PFSK-1 (cell line): ENCODE measurements around the gene RPS6KC1.

Experiments
- FOXP2 ChIP-seq: optimal IDR thresholded peaks from 2 replicates; pipeline ENCODE3; 2011; ENCODE audit warnings: borderline replicate concordance, control low read depth, inconsistent platforms; ENCODE audit not compliant: insufficient read depth; ENCODE audit errors: extremely low read length, extremely low read depth
- POLR2AphosphoS5 ChIP-seq: IDR thresholded peaks from 2 replicates; pipeline ENCODE4 v1.6.1; 2012; ENCODE audit warnings: low read depth, mild to moderate bottlenecking, control low read depth, low read length, moderate library complexity
- SIN3A ChIP-seq: IDR thresholded peaks from 2 replicates; pipeline ENCODE4 v1.6.1; 2012; ENCODE audit warnings: mild to moderate bottlenecking, low read length, moderate library complexity, borderline replicate concordance; ENCODE audit not compliant: insufficient read depth
- TAF1 ChIP-seq: IDR thresholded peaks from 2 replicates; pipeline ENCODE4 v1.6.1; 2012; ENCODE audit warnings: low read length, control low read depth, borderline replicate concordance; ENCODE audit not compliant: insufficient read depth
- TF ChIP-seq, protein P1 (sequence below), 2 experiments: IDR thresholded peaks; 2 replicates each; pipeline versions ENCODE4 v1.6.1 to v1.8.0; 2011 to 2012; ENCODE audit warnings: low read depth in 2 of 2, low read length in 2 of 2, control low read depth in 1 of 2, inconsistent platforms in 1 of 2, mild to moderate bottlenecking in 1 of 2, moderate library complexity in 1 of 2; ENCODE audit not compliant: insufficient read depth in 1 of 2

The RPS6KC1 gene

GRCh38 chr1:213154056-213154685, 103.1 kb downstream of the RPS6KC1 start:
- no peak for TF ChIP-seq FOXP2
- TF ChIP-seq, protein P1, sequence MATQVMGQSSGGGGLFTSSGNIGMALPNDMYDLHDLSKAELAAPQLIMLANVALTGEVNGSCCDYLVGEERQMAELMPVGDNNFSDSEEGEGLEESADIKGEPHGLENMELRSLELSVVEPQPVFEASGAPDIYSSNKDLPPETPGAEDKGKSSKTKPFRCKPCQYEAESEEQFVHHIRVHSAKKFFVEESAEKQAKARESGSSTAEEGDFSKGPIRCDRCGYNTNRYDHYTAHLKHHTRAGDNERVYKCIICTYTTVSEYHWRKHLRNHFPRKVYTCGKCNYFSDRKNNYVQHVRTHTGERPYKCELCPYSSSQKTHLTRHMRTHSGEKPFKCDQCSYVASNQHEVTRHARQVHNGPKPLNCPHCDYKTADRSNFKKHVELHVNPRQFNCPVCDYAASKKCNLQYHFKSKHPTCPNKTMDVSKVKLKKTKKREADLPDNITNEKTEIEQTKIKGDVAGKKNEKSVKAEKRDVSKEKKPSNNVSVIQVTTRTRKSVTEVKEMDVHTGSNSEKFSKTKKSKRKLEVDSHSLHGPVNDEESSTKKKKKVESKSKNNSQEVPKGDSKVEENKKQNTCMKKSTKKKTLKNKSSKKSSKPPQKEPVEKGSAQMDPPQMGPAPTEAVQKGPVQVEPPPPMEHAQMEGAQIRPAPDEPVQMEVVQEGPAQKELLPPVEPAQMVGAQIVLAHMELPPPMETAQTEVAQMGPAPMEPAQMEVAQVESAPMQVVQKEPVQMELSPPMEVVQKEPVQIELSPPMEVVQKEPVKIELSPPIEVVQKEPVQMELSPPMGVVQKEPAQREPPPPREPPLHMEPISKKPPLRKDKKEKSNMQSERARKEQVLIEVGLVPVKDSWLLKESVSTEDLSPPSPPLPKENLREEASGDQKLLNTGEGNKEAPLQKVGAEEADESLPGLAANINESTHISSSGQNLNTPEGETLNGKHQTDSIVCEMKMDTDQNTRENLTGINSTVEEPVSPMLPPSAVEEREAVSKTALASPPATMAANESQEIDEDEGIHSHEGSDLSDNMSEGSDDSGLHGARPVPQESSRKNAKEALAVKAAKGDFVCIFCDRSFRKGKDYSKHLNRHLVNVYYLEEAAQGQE (IDR thresholded peaks at IDR 0.05; ENCODE audit: insufficient read depth in 1 of 2, low read depth in 2 of 2, low read length in 2 of 2), result no peak
- TF ChIP-seq POLR2AphosphoS5, result no peak
- no peak for TF ChIP-seq TAF1
- TF ChIP-seq SIN3A, result no peak

DNA sequence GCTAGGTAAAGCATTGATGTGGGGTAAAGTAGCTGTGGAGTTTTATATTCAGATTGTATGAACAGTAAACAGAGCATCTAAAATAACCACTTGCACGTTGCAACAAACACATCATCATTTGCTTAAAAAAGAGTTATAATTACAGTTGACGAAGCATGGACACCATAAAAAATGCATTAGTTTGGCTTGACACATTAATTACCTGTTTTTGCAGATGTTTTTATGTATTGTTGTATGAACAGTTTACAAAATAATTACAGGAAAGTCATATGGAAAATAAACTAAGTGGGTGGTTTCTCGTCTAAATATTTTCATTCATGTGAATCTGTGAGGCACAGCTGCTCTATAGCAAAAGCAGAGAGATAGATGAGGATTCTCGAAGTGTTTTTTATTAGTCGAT, 108.3 kb downstream of the RPS6KC1 start:
- TF ChIP-seq TAF1 (no peak), FOXP2 (no peak), POLR2AphosphoS5 (no peak), SIN3A (no peak)
- TF ChIP-seq, protein P1 (IDR thresholded peaks at IDR 0.05; ENCODE audit: insufficient read depth in 1 of 2, low read depth in 2 of 2, low read length in 2 of 2), result no peak

- no peak for TF ChIP-seq SIN3A
- TF ChIP-seq, protein P1 (IDR thresholded peaks at IDR 0.05; ENCODE audit: insufficient read depth in 1 of 2, low read depth in 2 of 2, low read length in 2 of 2), result no peak
- TF ChIP-seq FOXP2, result no peak
- no peak for TF ChIP-seq POLR2AphosphoS5
- no peak for TF ChIP-seq TAF1
These were observed 111.3 kb downstream of the RPS6KC1 start for GRCh38 chr1:213162338-213162737.

DNA sequence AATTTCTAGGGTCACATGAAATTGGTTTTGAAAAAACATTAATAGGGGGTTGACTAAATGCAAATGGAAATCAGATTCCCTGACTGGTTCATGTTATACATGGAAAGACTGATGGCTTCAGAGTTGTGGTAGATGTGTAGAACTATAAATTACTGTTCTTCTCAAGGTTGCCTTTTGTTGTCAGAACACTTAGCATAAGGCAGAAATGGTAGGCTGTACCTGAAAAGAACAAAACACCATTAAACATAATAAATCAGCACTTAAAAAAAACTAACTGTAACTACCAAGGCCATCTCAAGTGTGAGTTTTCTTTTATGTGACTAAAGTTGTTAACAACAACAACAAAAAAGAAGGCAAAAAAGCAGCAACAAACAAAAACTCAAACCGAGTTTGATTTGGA, 111.8 kb downstream of the RPS6KC1 start:
- TF ChIP-seq POLR2AphosphoS5 (no peak), FOXP2 (no peak), TAF1 (no peak), SIN3A (no peak)
- TF ChIP-seq, protein P1 (IDR thresholded peaks at IDR 0.05; ENCODE audit: insufficient read depth in 1 of 2, low read depth in 2 of 2, low read length in 2 of 2), result no peak

DNA sequence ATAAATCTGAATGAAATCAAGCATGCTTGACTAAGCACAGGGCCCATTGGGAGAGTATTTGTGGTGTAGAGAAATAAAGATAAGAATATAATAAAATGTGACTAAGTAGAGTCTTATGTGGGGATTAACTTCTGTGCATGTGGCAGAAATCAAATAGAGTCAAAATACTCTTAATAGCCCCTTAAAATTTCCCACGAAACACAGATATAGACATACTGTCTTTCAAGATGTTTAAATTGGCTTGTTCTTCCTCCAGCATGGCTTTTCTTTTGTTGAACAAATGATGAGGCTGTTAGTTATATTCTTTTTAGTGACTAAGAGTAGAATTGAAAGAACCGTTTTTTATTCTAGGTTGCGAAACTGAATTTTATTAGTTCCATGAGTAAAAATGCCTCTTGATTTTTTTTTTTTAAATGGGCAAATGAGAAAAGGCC, 112.3 kb downstream of the RPS6KC1 start:
- TF ChIP-seq TAF1 (no peak), POLR2AphosphoS5 (no peak), FOXP2 (no peak), SIN3A (no peak)
- TF ChIP-seq, protein P1 (IDR thresholded peaks at IDR 0.05; ENCODE audit: insufficient read depth in 1 of 2, low read depth in 2 of 2, low read length in 2 of 2), result no peak
